OCI-LY7 (cell line): ENCODE results near the gene DNAJC27. TPM values are rescaled to one million over a fixed set of nuclear protein-coding genes. Genes with fewer than 3 reads are reported as not detected.

Experiments used
- BruUV-seq: library from RNA; stranded (reverse); fragments of 400-500 nt; replicated peaks from 2 replicates; lab custom pipeline; 2021; lab: Mats Ljungman, UMichigan
- CTCF ChIA-PET: fragments of 300-600 bp; sonication (Branson Sonifier 250); formaldehyde crosslinking; loops from one replicate; lab custom pipeline; 2022; ENCODE audit warnings: antibody characterized with exemption; ENCODE audit not compliant: unreplicated experiment; lab: Charles Lee
- POLR2A ChIA-PET: fragments of 300-600 bp; sonication (Branson Sonifier 250); formaldehyde crosslinking; loops from one replicate; lab custom pipeline; 2022; ENCODE audit warnings: antibody characterized with exemption; lab: Charles Lee
- DNase-seq: peaks from one replicate; pipeline ENCODE4 v3.0.0-alpha.2; 2015; ENCODE audit warnings: low spot score
- H2AFZ ChIP-seq: fragments of 200-600 bp; sonication (generic), shearing (Covaris generic); 2 replicates; pipeline ENCODE4 v1.6.1; 2014; ENCODE audit warnings: mild to moderate bottlenecking, antibody characterized with exemption, low read length, moderate library complexity
- H3K27ac ChIP-seq: fragments of 200-600 bp; sonication (generic); 2 replicates; pipeline ENCODE4 v1.5.1; 2014; ENCODE audit warnings: mixed run types, low read depth, mild to moderate bottlenecking, moderate library complexity, low read length, inconsistent platforms; ENCODE audit not compliant: poor library complexity, severe bottlenecking
- H3K36me3 ChIP-seq: fragments of 200-600 bp; sonication (generic); 2 replicates; pipeline ENCODE4 v1.6.1; 2014; ENCODE audit warnings: mild to moderate bottlenecking, antibody characterized with exemption, low read length, moderate library complexity, mixed read lengths; ENCODE audit not compliant: insufficient read depth
- H3K4me1 ChIP-seq: fragments of 200-600 bp; sonication (generic); 2 replicates; pipeline ENCODE4 v1.5.1; 2014; ENCODE audit warnings: mild to moderate bottlenecking, low read length; ENCODE audit not compliant: insufficient read depth, poor library complexity, severe bottlenecking
- H3K4me2 ChIP-seq: fragments of 200-600 bp; sonication (generic); 2 replicates; pipeline ENCODE4 v1.6.1; 2014; ENCODE audit warnings: mild to moderate bottlenecking, low read length
- H3K4me3 ChIP-seq: fragments of 200-600 bp; sonication (generic); 2 replicates; pipeline ENCODE4 v1.5.1; 2014; ENCODE audit warnings: mild to moderate bottlenecking, low read depth, low read length; ENCODE audit not compliant: poor library complexity, severe bottlenecking
- H3K79me2 ChIP-seq: fragments of 200-600 bp; sonication (generic); 2 replicates; pipeline ENCODE4 v1.6.1; 2016; ENCODE audit warnings: low read depth, mild to moderate bottlenecking, low read length, moderate library complexity, mixed read lengths; ENCODE audit not compliant: insufficient read depth
- H3K9me2 ChIP-seq: fragments of 200-600 bp; sonication (generic); 2 replicates; pipeline ENCODE4 v1.6.1; 2016; ENCODE audit warnings: mild to moderate bottlenecking, low read length, mixed read lengths; ENCODE audit not compliant: insufficient read depth
- H3K9me3 ChIP-seq: fragments of 200-600 bp; sonication (generic); 2 replicates; pipeline ENCODE4 v1.6.1; 2014; ENCODE audit warnings: mild to moderate bottlenecking, mixed run types, low read length, mixed read lengths
- H4K20me1 ChIP-seq: fragments of 200-600 bp; sonication (generic); 2 replicates; pipeline ENCODE4 v1.6.1; 2014; ENCODE audit warnings: mild to moderate bottlenecking, antibody characterized with exemption, low read length, moderate library complexity, mixed read lengths; ENCODE audit not compliant: insufficient read depth
- CTCF ChIP-seq: fragments of 200-600 bp; sonication (generic); conservative IDR thresholded peaks from 2 replicates; pipeline ENCODE4 v1.5.1; 2014; ENCODE audit warnings: mild to moderate bottlenecking, antibody characterized with exemption, low read length, moderate library complexity, mixed read lengths
- EZH2phosphoT487 ChIP-seq: fragments of 200-600 bp; sonication (generic); IDR thresholded peaks from 2 replicates; pipeline ENCODE4 v1.6.1; 2018; ENCODE audit warnings: low read depth, borderline replicate concordance, mild to moderate bottlenecking, mixed run types, antibody characterized with exemption, low read length, moderate library complexity, mixed read lengths
- intact Hi-C: fragments of 100-400 bp; cut with micrococcal nuclease; formaldehyde crosslinking; loops from one replicate; pipeline ENCODE4 v1.10.0; 2022; ENCODE audit not compliant: unreplicated experiment
- total RNA-seq, 2 experiments: library from RNA; depleted of rRNA in 1 of 2; stranded (reverse); fragments of >200 nt in 1 of 2; shearing (Covaris generic) in 1 of 2; gene quantifications; 2 replicates each; pipeline ENCODE4 v1.2.3, GENCODE V29; 2014 to 2022

DNAJC27 gene
- total RNA-seq, 2 experiments from 2014 or later = 3.6 to 6.6 TPM

- Histone ChIP-seq H2AFZ (no peak overlapping the region), H4K20me1 (no peaks in the 10 kb centered on the region), H3K27ac (no peak overlapping the region), H3K4me2 (no peak overlapping the region), H3K36me3 (no peaks in the 10 kb centered on the region), H3K4me1 (no peaks in the 10 kb centered on the region), H3K9me2 (no peaks in the 10 kb centered on the region), H3K9me3 (no peaks in the 10 kb centered on the region), H3K4me3 (no peak overlapping the region), H3K79me2 (no peaks in the 10 kb centered on the region)
- no TSS peak for BruUV-seq
- no peak for DNase-seq
- CTCF ChIA-PET = no interaction called here
- intact Hi-C loops = no loop called here
- TF ChIP-seq CTCF = no peak
- no peak for TF ChIP-seq EZH2phosphoT487
- POLR2A ChIA-PET = no interaction called here
These were observed 21.8 kb upstream of the DNAJC27 start for GRCh38 chr2:24993406-24994145.

GRCh38 chr2:24986372-24986771 is 14.6 kb upstream of the DNAJC27 start:
- TF ChIP-seq EZH2phosphoT487 (no peak), CTCF (no peak)
- BruUV-seq = no TSS peak
- H3K36me3 ChIP-seq = no peaks in the 10 kb centered on the region
- no peak overlapping the region for H3K27ac ChIP-seq
- H3K4me2 ChIP-seq = no peak overlapping the region
- no peaks in the 10 kb centered on the region for H3K79me2 ChIP-seq
- H3K9me3 ChIP-seq = no peaks in the 10 kb centered on the region
- no peaks in the 10 kb centered on the region for H3K9me2 ChIP-seq
- POLR2A ChIA-PET = interaction anchor here (0.6 kb wide), 1 partner anchor 33 kb away, joined by 3 read pairs; no protein-coding TSS in a partner anchor
- H3K4me3 ChIP-seq = no peak overlapping the region
- intact Hi-C loops = no loop called here
- CTCF ChIA-PET = interaction anchor here (0.5 kb wide), 1 partner anchor 55 kb away, joined by 5 read pairs; no protein-coding TSS in a partner anchor
- no peaks in the 10 kb centered on the region for H4K20me1 ChIP-seq
- H2AFZ ChIP-seq = no peak overlapping the region
- no peaks in the 10 kb centered on the region for H3K4me1 ChIP-seq
- no peak for DNase-seq

- BruUV-seq = no TSS peak
- Histone ChIP-seq H3K4me2 (no peak overlapping the region), H3K27ac (no peak overlapping the region), H3K4me1 (no peaks in the 10 kb centered on the region), H4K20me1 (no peaks in the 10 kb centered on the region), H3K9me3 (no peaks in the 10 kb centered on the region), H2AFZ (no peak overlapping the region), H3K36me3 (no peaks in the 10 kb centered on the region), H3K9me2 (no peaks in the 10 kb centered on the region), H3K79me2 (no peaks in the 10 kb centered on the region), H3K4me3 (no peak overlapping the region)
- intact Hi-C loops = no loop called here
- no peak for TF ChIP-seq CTCF
- no peak for TF ChIP-seq EZH2phosphoT487
- ChIA-PET POLR2A (no interaction called here), CTCF (interaction anchor here (0.5 kb wide), 1 partner anchor 56 kb away, joined by 5 read pairs; no protein-coding TSS in a partner anchor)
- no peak for DNase-seq
These were observed 13.8 kb upstream of the DNAJC27 start for GRCh38 chr2:24985511-24985910.
